GM18873 (cell line): ENCODE measurements around the gene TSSK6.

Experiments used
- ATAC-seq: cut with Tn5 transposase; IDR thresholded peaks from one replicate; pipeline ENCODE4 v1.9.1; 2021; ENCODE audit warnings: mild to moderate bottlenecking, moderate library complexity, moderate number of reproducible peaks; ENCODE audit not compliant: unreplicated experiment, low FRiP score

The TSSK6 gene

DNA sequence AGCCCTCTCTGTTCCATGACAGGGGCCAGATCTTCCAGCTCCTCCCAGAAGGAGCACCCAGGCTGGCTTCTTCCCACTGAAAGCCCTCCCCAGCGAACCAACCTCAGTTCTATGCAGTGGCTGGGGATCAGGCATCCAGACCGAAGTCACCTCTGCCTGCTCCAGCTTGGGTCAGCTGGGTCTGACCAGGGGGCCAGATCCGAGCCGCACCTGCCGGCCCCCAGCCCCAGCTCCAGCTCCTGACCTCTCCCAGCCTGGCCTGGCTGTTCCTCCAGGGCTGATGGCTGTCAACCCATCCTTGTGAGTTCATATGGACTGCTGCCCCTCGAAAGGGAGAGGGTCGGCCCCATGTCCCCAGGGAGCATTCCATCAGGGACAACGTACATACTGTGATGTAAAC lies 8.0 kb downstream of the TSSK6 start:
- ATAC-seq, result no peak

- ATAC-seq, result no peak
These were observed 8.8 kb downstream of the TSSK6 start for GRCh38 chr19:19506592-19506991.

- ATAC-seq, result no peak
These were observed 9.6 kb downstream of the TSSK6 start for GRCh38 chr19:19505669-19506326.

GRCh38 chr19:19504754-19505668 lies 10.3 kb downstream of the TSSK6 start:
- no peak for ATAC-seq

GRCh38 chr19:19502808-19503602 lies 12.3 kb downstream of the TSSK6 start:
- no peak for ATAC-seq

DNA sequence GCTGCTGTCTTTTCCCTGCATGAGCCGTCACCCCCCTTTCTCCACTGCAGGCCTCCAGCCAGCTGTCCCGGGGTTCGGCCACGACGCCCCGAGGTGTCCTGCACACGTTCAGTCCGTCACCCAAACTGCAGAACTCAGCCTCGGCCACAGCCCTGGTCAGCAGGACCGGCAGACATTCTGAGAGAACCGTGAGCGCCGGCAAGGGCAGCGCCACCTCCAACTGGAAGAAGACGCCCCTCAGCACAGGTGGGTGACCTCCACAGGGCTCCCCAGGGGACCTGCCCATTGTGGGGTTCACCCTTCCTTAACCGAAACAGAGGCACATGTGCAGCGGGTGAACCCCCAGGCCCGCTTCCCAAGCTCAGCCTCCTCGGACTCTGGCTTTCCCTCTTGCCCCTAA lies 13.1 kb downstream of the TSSK6 start:
- ATAC-seq, result no peak

GRCh38 chr19:19501798-19502197 lies 13.6 kb downstream of the TSSK6 start:
- no peak for ATAC-seq

DNA sequence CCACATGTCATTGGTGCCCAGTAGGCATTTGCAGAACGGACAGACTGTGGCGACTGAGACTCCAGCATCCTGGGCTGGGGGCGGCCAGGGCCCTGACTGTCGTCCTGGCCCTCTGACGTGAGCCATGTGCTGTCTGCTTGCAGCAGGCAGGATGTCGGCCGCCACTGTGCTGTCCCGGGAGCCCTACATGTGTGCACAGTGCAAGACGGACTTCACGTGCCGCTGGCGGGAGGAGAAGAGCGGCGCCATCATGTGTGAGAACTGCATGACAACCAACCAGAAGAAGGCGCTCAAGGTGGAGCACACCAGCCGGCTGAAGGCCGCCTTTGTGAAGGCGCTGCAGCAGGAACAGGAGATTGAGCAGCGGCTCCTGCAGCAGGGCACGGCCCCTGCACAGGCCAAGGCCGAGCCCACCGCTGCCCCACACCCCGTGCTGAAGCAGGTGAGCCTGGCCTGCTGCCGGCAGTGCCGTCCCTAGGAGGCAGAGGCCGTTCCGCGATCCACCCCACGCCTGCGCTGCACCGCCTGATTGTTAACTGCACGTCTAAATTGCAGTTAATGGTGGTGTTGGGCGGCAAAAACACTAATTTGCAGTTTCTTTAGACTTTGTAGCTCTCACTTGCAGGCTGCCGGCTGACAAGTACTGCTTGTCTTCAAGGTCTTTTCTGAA lies 14.2 kb downstream of the TSSK6 start:
- ATAC-seq, result no peak

DNA sequence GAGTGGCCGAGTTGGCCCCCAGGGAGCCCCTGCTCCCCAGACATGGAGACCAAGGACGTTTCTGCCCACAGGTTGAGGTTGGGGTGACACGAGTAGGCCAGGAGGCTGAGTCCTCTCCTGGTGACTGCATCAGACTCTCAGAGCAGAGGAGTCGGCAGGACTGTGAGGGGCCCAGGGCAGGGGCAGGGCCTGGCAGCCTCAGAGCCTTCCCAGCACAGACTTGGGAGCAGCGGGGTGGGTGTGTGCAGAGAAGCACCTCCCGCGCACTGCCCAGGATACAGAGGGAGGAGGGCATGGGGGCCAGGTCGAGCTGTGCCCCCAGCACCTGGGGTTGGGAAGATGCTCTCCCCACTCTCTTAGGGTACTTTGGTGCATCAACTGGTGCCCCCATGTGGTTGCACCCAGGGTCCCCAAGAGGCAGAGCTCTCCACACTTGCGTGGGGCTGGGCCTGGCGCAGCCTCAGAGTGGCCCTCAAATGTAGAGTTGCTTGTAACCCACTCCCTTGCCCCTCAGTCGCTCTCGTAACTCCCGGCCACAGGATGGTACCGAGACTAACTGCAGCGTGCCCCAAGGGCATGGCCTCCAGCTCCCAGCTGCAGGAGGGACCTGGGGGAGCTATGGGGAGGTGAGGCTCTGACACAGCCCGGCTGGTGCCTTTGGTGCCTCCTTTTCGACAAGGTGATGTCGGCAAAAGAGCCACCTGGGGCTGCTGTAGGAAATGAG lies 15.9 kb downstream of the TSSK6 start:
- ATAC-seq, result no peak

- no peak for ATAC-seq
These were observed 16.9 kb downstream of the TSSK6 start for GRCh38 chr19:19498255-19498991.

GRCh38 chr19:19495614-19496603 lies 19.4 kb downstream of the TSSK6 start:
- ATAC-seq, result no peak

GRCh38 chr19:19493841-19494546 lies 21.4 kb downstream of the TSSK6 start:
- no peak for ATAC-seq

DNA sequence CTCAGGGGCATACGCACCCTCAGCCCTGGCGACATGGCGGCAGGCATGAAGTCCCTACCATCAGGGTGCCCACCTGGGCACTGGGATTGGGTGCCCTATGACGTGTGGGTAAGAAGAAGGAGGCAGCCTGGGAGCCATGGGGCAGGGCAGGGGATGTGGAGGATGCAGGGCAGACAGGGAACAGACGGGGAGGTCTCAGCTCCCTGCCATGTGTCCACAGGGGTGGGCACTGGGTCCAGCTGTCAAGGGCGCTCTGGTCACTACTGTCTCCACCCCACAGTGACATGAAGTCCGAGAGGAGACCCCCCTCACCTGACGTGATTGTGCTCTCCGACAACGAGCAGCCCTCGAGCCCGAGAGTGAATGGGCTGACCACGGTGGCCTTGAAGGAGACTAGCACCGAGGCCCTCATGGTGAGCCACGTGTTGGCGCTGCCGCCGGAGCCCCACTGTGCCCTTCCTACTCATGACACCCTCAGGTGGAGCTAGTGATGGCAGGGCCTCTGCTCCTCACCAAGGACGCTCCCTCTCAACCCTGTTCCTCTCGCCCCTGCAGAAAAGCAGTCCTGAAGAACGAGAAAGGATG lies 23.2 kb downstream of the TSSK6 start:
- ATAC-seq, result no peak

DNA sequence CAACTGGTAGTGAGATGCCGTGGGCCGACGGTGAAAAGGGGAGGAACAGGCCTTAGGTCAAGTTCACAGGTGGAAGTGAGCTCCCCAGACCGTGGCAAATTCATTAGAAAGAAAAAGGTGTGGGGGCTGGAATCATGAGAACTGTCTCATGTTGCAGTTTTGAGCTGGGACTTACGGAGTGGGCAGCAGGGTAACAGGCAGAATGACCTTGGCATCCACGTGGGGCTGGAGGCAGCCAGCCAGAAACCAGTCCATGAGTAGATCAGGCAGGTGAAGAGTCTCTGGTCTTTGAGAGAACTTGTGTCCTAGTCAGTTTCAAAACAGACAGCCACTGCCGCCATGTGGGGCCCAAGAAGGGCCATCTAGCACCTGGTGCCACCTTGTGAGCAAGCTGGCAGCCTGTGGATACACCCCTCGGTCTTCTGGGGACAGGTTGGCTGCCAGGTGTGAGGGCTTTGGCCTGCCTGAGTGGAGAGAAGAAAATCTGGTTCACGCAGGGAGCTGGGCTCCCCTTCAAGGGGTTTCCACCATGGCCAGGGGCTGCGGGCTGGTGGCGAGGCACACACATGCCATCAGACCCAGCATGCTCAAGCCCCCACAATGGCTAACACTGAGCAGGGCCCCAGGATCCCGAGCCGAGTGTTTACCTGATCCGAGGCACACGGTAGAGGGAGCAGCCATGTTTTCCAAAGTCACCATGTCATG lies 23.9 kb downstream of the TSSK6 start:
- no peak for ATAC-seq

DNA sequence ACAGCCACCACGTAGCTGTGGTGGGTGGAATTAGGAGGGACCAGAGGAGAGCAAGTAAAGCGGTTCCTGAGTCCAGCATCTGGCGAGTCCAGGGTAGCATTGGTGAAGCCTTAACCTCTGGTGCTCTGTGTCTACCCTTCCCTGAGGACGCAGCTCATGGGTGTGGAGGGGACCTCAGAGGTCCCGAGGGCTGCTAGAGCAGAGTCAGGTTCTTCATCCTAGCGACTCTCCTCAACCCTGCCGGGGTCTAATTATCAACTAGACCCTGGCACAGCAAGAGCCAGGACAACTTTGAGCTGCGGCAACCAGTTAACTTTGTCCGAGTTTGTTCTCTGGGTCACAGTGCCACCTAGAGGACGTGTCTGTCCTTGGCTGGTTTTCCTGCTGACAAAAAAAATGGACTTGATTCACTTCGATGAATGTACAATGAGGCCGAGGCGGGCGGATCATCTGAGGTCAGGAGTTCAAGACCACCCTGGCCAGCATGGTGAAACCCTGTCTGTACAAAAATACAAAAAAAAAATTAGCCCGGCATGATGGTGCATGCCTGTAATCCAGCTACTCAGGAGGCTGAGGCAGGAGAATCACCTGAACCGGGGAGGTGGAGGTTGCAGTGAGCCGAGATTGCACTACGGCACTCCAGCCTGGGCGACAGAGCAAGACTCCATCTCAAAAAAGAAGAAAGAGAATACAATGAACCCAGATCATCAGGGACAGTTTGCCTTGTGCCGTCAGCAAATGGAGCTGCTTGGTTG lies 25.0 kb downstream of the TSSK6 start:
- no peak for ATAC-seq

DNA sequence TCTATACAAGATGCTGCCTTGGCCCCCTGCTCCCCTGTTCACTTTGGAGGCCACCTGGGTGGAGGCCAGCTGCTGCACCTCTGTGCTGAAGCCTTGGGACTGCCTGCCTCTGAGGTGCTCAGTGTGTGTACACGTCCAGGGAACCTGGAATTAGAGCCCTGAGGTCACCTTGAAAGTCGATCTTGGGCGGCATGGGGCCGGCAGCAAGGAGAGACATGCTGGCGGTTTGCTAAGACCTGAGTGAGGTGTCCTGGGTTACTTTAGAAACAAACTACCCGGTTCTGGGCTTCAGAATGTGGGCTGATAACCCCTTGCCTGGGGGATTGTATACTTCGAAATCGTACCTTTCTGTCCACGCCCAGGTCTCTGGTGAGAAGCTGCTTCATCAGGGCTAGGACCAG lies 25.5 kb downstream of the TSSK6 start:
- ATAC-seq, result no peak
